Measurements from ENCODE around the gene AGBL4.

The AGBL4 gene

DNA sequence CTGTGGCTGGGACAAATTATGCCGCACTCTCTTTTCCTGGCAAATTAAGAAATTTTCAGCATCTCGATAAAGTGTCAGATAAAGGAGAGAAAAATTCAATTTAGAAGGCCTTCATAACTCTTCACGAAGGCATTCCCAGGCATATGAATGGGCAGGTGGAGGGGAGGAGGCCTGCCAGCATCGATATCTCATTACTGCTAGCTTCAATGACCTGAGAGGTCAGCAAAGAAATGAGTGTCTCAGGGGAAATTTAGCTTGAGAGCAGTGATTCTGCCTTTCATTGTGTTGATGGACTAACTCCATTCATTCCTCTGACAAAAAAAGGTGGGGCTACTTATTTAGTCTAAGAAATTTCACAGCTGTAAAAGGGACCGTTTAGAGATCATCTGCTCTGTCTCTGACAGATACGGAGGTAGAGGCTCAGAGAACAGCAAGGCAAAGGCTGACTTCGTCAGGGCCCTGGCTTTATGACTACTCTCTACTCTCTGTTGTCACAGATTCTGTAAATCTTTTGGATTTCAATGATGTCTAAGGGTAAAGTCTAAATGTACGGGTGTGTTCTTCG lies 1035.0 kb downstream of the AGBL4 start:
- Histone ChIP-seq H3K9me3 (ENCODE audit: control insufficient read depth, insufficient read depth, low read depth, low read length) (no peaks in the 10 kb centered on the region), H3K36me3 (ENCODE audit: control insufficient read depth in 2 of 2, insufficient read depth in 1 of 2, low read length in 2 of 2) (no peaks in the 10 kb centered on the region), H3K4me3 (ENCODE audit: low read depth, low read length) (no peak overlapping the region), H3K27ac (ENCODE audit: extremely low read depth, low read depth, low read length) (no peak overlapping the region), H3K4me1 (ENCODE audit: control insufficient read depth, insufficient read depth, low read length) (no peaks in the 10 kb centered on the region)
- ChIA-PET CTCF (no interaction called here), POLR2A (no interaction called here)
- no peak for TF ChIP-seq PATZ1 (tag by site-specific recombination; IDR thresholded peaks at IDR 0.05)
- no peak for TF ChIP-seq ZNF449 (tag by site-specific recombination; IDR thresholded peaks at IDR 0.05)
- TF ChIP-seq INSM2 (tag by site-specific recombination; IDR thresholded peaks at IDR 0.05), result no peak
- no peak for TF ChIP-seq ZBTB21 (tag by site-specific recombination; IDR thresholded peaks at IDR 0.05)
- TF ChIP-seq REST (tag by site-specific recombination; IDR thresholded peaks at IDR 0.05), result no peak
- no peak for TF ChIP-seq KLF9 (tag by site-specific recombination; IDR thresholded peaks at IDR 0.05; ENCODE audit: low read depth)
- no peak for TF ChIP-seq ZIC2 (tag by site-specific recombination; IDR thresholded peaks at IDR 0.05)
- TF ChIP-seq ZSCAN23 (tag by site-specific recombination; IDR thresholded peaks at IDR 0.05), result no peak
- TF ChIP-seq SP7 (tag by site-specific recombination; IDR thresholded peaks at IDR 0.05), result no peak
- TF ChIP-seq ZNF140 (tag by site-specific recombination; IDR thresholded peaks at IDR 0.05), result no peak
- TF ChIP-seq SP3 (tag by site-specific recombination; IDR thresholded peaks at IDR 0.05), result no peak
- TF ChIP-seq ZNF114 (tag by site-specific recombination; IDR thresholded peaks at IDR 0.05), result no peak
- no peak for TF ChIP-seq GLI2 (tag by site-specific recombination; IDR thresholded peaks at IDR 0.05; ENCODE audit: borderline replicate concordance, low read depth)
- TF ChIP-seq HIC1 (tag by site-specific recombination; IDR thresholded peaks at IDR 0.05), result no peak
- no peak for TF ChIP-seq PRDM1 (tag by site-specific recombination; IDR thresholded peaks at IDR 0.05)
- no peak for TF ChIP-seq KLF1 (tag by site-specific recombination; IDR thresholded peaks at IDR 0.05)
- no peak for TF ChIP-seq EGR2 (tag by site-specific recombination; IDR thresholded peaks at IDR 0.05; ENCODE audit: low read depth)

Data from HEK293 (cell line).